Measurements from ENCODE around the gene CPEB3. TPM values are rescaled to one million over a fixed set of nuclear protein-coding genes. Genes with fewer than 3 reads are reported as not detected.
"Not testable (repeated sequence)": the region's sequence is repeated elsewhere in the genome, so short reads cannot be mapped to it uniquely, and the experiment has no call there.

Gene CPEB3
- total RNA-seq: 2.2 and 2.3 TPM in 2 replicates
- polyA plus RNA-seq: 0.60 and 0.80 TPM in 2 replicates
- 0.43 and 0.65 TPM in 2 replicates for polyA plus RNA-seq (2011; cell fraction: cytosol; rRNA removed)
- polyA plus RNA-seq (2011; cell fraction: nucleus; rRNA removed): 1.9 and 2.1 TPM in 2 replicates
- polyA plus RNA-seq (2012): 0.83 and 0.88 TPM in 2 replicates
- 2.2 and 2.6 TPM in 2 replicates for polyA minus RNA-seq
- 2.0 TPM for polyA minus RNA-seq (2011; cell fraction: cytosol; rRNA and poly(A)+ RNA removed)
- polyA minus RNA-seq (2011; cell fraction: nucleus; rRNA and poly(A)+ RNA removed): 5.2 and 7.2 TPM in 2 replicates
- Bru-seq, nascent RNA: percentile 64 among the genes with signal in this experiment
- percentile 50 among the genes with signal in this experiment for BruChase-seq, experiment 1, labeled RNA remaining after a 6-hour chase
- BruChase-seq, experiment 2, labeled RNA remaining after a 2-hour chase: percentile 52 among the genes with signal in this experiment
- long read RNA-seq, partial matches to known transcripts: 0 of 4 reads
- long read RNA-seq, other reads (novel, unspliced or antisense): 4 of 4 reads

DNA sequence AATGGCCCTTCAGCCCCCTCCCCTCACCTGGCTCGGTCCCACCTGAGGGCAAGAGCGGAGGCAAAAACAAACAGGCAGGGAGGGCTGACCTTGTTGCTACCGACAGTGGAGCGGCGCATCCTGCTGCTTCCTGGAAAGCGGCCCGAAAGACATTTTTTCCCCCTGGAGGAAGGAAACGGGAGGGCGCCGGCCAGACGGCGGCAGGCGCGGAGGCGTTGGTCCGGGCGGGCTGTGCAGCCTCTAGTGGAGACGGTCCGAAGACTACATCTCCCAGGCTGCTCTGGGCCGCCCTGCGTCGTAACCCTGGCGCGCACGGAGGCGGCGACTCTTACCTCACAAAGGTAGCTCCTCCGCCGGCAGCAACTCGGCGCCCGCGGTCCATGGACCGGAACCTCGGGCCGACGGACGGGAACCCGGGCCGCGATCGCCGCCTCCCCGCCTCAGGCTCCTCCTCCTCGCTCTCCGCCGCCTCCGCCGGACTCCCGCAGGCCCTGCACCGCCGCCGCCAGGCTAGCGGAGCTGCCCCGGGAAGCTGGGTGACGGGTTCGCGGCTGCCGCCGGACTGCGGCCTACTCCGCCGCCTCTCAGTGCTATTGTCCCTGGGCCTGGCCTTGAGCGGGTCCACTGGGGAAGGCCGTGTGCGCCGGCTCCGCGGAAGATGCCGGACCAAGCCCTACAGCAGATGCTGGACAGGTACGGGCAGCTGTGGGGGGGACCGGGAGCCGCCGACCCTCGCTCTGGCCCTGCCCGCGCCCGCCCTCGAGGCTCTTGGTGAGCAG is at the start of gene CPEB3, which contains the start of gene MARCHF5:
TSS of gene CPEB3 (minus strand) at position 242 of the 779 bp plus-strand sequence. CDS start 50,728 bp downstream, outside the sequence.
TSS of gene MARCHF5 (plus strand) at position 331 of the 779 bp plus-strand sequence. CDS start at position 659, 328 bp downstream.
- Histone ChIP-seq H3K9me3 (replicated peaks; ENCODE audit: control insufficient read depth, insufficient read depth, low read length) (no peaks in the 10 kb centered on the region), H3K36me3 (ENCODE audit: control insufficient read depth in 2 of 2, extremely low read depth in 1 of 2, insufficient read depth in 2 of 2, low read length in 2 of 2) (peaks cover 0 to 1% of the 10 kb centered on the region in 2 experiments), H2AFZ (ENCODE audit: low read depth, low read length) (peak within 1 kb of the TSS; percentile 51), H4K20me1 (replicated peaks; ENCODE audit: control insufficient read depth, extremely low read depth, insufficient read depth, low read length) (peaks cover 3% of the 10 kb centered on the region), H3K9me1 (replicated peaks; ENCODE audit: control insufficient read depth, extremely low read depth, insufficient read depth, low read length) (no peaks in the 10 kb centered on the region), H3K4me3 (replicated peaks in 1 of 3; ENCODE audit: insufficient read depth in 1 of 3, low read depth in 1 of 3, low read length in 3 of 3) (peak within 1 kb of the TSS; percentile 66 to 99 (median 79)), H3K4me2 (ENCODE audit: insufficient read depth, low read length) (peak within 1 kb of the TSS; percentile 94), H3K4me1 (ENCODE audit: control insufficient read depth, extremely low read depth, insufficient read depth, low read length) (peaks cover 15% of the 10 kb centered on the region), H3K27ac (ENCODE audit: insufficient read depth, low read depth, low read length) (peak within 1 kb of the TSS; percentile 87), H3K27me3 (ENCODE audit: control insufficient read depth in 2 of 2, insufficient read depth in 2 of 2, low read length in 2 of 2) (no peaks in the 10 kb centered on the region), H3K79me2 (ENCODE audit: control insufficient read depth, insufficient read depth, low read length) (peaks cover 48% of the 10 kb centered on the region), H3K9ac (replicated peaks; ENCODE audit: extremely low read depth, insufficient read depth, low read length) (peak within 1 kb of the TSS; percentile 87)
- intact Hi-C loops (cut with micrococcal nuclease) (loop anchor here (1.0 to 5.0 kb wide), 7 partner anchors 48 to 283 kb away; partner anchors contain the start of gene IDE), dilution Hi-C loops (cut with MboI; ENCODE audit: extremely low pct_ligation_motif_present, low sequenced_read_pairs) (no loop called here)
- BruUV-seq (replicated peaks): TSS peak; percentile 33
- CTCF ChIA-PET: interaction anchor here (0.7 to 3.7 kb wide), 19 partner anchors 12 to 532 kb away, joined by 3 to 87 read pairs (median 5); no protein-coding TSS in a partner anchor
- FAIRE-seq: peak; percentile 87
- DNase-seq (ENCODE audit: low read depth, low spot score): peak; percentile 98
- TF ChIP-seq POLR2A (IDR thresholded peaks at IDR 0.05; ENCODE audit: low read depth, low read length) (peak; percentile 52), EZH2 (IDR thresholded peaks at IDR 0.05; ENCODE audit: borderline replicate concordance, low read depth, low read length, severe bottlenecking) (no peak), FOS (IDR thresholded peaks at IDR 0.05; ENCODE audit: borderline replicate concordance, insufficient read depth, low read length) (no peak), POLR2AphosphoS5 (IDR thresholded peaks at IDR 0.05; ENCODE audit: insufficient read depth, low read depth, low read length) (peak; percentile 86), JUN (IDR thresholded peaks at IDR 0.05; ENCODE audit: borderline replicate concordance, insufficient read depth, insufficient read length, low read depth) (no peak), MYC (IDR thresholded peaks at IDR 0.05; ENCODE audit: low read depth, low read length) (no peak), GATA2 (IDR thresholded peaks at IDR 0.05; ENCODE audit: insufficient read depth, insufficient read length, low read depth, low read length) (no peak), CTCF (IDR thresholded peaks at IDR 0.05; ENCODE audit: extremely low read depth in 1 of 2, insufficient read depth in 1 of 2, low read depth in 1 of 2, low read length in 2 of 2) (peak; percentile 45 to 65)
- TF ChIP-seq, protein P1, sequence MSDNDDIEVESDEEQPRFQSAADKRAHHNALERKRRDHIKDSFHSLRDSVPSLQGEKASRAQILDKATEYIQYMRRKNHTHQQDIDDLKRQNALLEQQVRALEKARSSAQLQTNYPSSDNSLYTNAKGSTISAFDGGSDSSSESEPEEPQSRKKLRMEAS (IDR thresholded peaks at IDR 0.05; ENCODE audit: insufficient read depth, insufficient read length): no peak
- POLR2A ChIA-PET: interaction anchor here (0.6 to 1.3 kb wide), 3 partner anchors 18 to 145 kb away, joined by 3 to 5 read pairs (median 4); no protein-coding TSS in a partner anchor

- H3K36me3 ChIP-seq (ENCODE audit: control insufficient read depth in 2 of 2, extremely low read depth in 1 of 2, insufficient read depth in 2 of 2, low read length in 2 of 2); H3K27me3 ChIP-seq (ENCODE audit: control insufficient read depth in 2 of 2, insufficient read depth in 2 of 2, low read length in 2 of 2); POLR2A ChIA-PET; H3K9me3 ChIP-seq (replicated peaks; ENCODE audit: control insufficient read depth, insufficient read depth, low read length); FAIRE-seq; H2AFZ ChIP-seq (ENCODE audit: low read depth, low read length); H3K4me1 ChIP-seq (ENCODE audit: control insufficient read depth, extremely low read depth, insufficient read depth, low read length); BruUV-seq (replicated peaks); dilution Hi-C loops (cut with MboI; ENCODE audit: extremely low pct_ligation_motif_present, low sequenced_read_pairs); intact Hi-C loops (cut with micrococcal nuclease); DNase-seq (ENCODE audit: low read depth, low spot score); H3K4me3 ChIP-seq (replicated peaks in 1 of 3; ENCODE audit: insufficient read depth in 1 of 3, low read depth in 1 of 3, low read length in 3 of 3); CTCF ChIA-PET; H3K9ac ChIP-seq (replicated peaks; ENCODE audit: extremely low read depth, insufficient read depth, low read length); H3K9me1 ChIP-seq (replicated peaks; ENCODE audit: control insufficient read depth, extremely low read depth, insufficient read depth, low read length); H4K20me1 ChIP-seq (replicated peaks; ENCODE audit: control insufficient read depth, extremely low read depth, insufficient read depth, low read length); H3K4me2 ChIP-seq (ENCODE audit: insufficient read depth, low read length); H3K27ac ChIP-seq (ENCODE audit: insufficient read depth, low read depth, low read length): not testable (repeated sequence)
- H3K79me2 ChIP-seq (ENCODE audit: control insufficient read depth, insufficient read depth, low read length): peaks cover 53% of the 10 kb centered on the region
Observed at GRCh38 chr10:92329927-92330326, 39.0 kb upstream of the CPEB3 start.

Measured in endothelial cell of umbilical vein (primary cell).